Hepatocyte (in vitro differentiated cells): ENCODE results near the gene LRRK2. TPM values are rescaled to one million over a fixed set of nuclear protein-coding genes. Genes with fewer than 3 reads are reported as not detected.

Experiments used
- DNase-seq: peaks from one replicate; pipeline ENCODE4 v3.0.0-alpha.2; 2016; ENCODE audit warnings: low spot score
- H2AFZ ChIP-seq: fragments of 200-600 bp; sonication (generic); 2 replicates; pipeline ENCODE4 v1.6.0; 2016; ENCODE audit warnings: antibody characterized with exemption, mild to moderate bottlenecking
- H3K27ac ChIP-seq: fragments of 200-600 bp; sonication (generic); 2 replicates; pipeline ENCODE4 v1.5.1; 2016; ENCODE audit warnings: mild to moderate bottlenecking
- H3K27me3 ChIP-seq: fragments of 200-600 bp; sonication (generic); 2 replicates; pipeline ENCODE4 v1.6.1; 2016
- H3K36me3 ChIP-seq: fragments of 200-600 bp; sonication (generic); replicated peaks from 2 replicates; pipeline ENCODE4 v1.5.1; 2016; ENCODE audit warnings: low read depth; ENCODE audit not compliant: insufficient read depth
- H3K4me1 ChIP-seq: fragments of 200-600 bp; sonication (generic); 2 replicates; pipeline ENCODE4 v1.5.1; 2016; ENCODE audit warnings: mild to moderate bottlenecking, moderate library complexity; ENCODE audit not compliant: insufficient read depth
- H3K4me2 ChIP-seq: fragments of 200-600 bp; sonication (generic); 2 replicates; pipeline ENCODE4 v1.6.0; 2016
- H3K4me3 ChIP-seq: fragments of 200-600 bp; sonication (generic); 2 replicates; pipeline ENCODE4 v1.5.1; 2016; ENCODE audit warnings: mild to moderate bottlenecking
- H3K79me2 ChIP-seq: fragments of 200-600 bp; sonication (generic); 2 replicates; pipeline ENCODE4 v1.6.0; 2017; ENCODE audit warnings: mild to moderate bottlenecking
- H3K9me2 ChIP-seq: fragments of 200-600 bp; sonication (generic); replicated peaks from 2 replicates; pipeline ENCODE4 v1.6.0; 2017; ENCODE audit warnings: mild to moderate bottlenecking; ENCODE audit not compliant: insufficient read depth
- H3K9me3 ChIP-seq: fragments of 200-600 bp; sonication (generic); 2 replicates; pipeline ENCODE4 v1.5.1; 2016; ENCODE audit warnings: low read depth, mild to moderate bottlenecking
- H4K20me1 ChIP-seq: fragments of 200-600 bp; sonication (generic); 2 replicates; pipeline ENCODE4 v1.6.0; 2016; ENCODE audit warnings: mild to moderate bottlenecking; ENCODE audit not compliant: insufficient read depth, poor library complexity, severe bottlenecking
- EZH2 ChIP-seq: fragments of 200-600 bp; sonication (generic); IDR thresholded peaks from 2 replicates; pipeline ENCODE4 v1.6.1; 2016; ENCODE audit warnings: antibody characterized with exemption, mild to moderate bottlenecking, borderline replicate concordance
- EZH2phosphoT487 ChIP-seq: fragments of 200-600 bp; sonication (generic); IDR thresholded peaks from one replicate; pipeline ENCODE4 v1.6.1; 2018; ENCODE audit warnings: antibody characterized with exemption, mild to moderate bottlenecking, low read depth, moderate library complexity; ENCODE audit not compliant: unreplicated experiment, severe bottlenecking
- WGBS: methylation state at CpG from one replicate; pipeline ENCODE4 v1.1.6; 2016; ENCODE audit warnings: low lambda C conversion rate; ENCODE audit errors: missing lambda C conversion rate; 5-methylcytosine and 5-hydroxymethylcytosine counted together
- polyA plus RNA-seq: library from polyadenylated mRNA; unstranded; fragments of >200 nt; fragmentation: Nextera tagmentation; extraction: Ambion mirVana; gene quantifications from 2 replicates; pipeline ENCODE4 v1.2.1, GENCODE V29; 2016
- total RNA-seq: library from RNA; depleted of rRNA; stranded (reverse); fragments of >200 nt; gene quantifications from 2 replicates; pipeline ENCODE4 v1.2.3, GENCODE V29; 2014
- TF ChIP-seq, protein P1 (sequence below): fragments of 200-600 bp; sonication (generic); IDR thresholded peaks from 2 replicates; pipeline ENCODE4 v1.5.1; 2016; ENCODE audit warnings: antibody characterized with exemption, mild to moderate bottlenecking; ENCODE audit not compliant: poor library complexity

The LRRK2 gene
- total and polyA plus RNA-seq, 2 experiments from 2014 or later: 0.76 to 4.9 TPM

DNA sequence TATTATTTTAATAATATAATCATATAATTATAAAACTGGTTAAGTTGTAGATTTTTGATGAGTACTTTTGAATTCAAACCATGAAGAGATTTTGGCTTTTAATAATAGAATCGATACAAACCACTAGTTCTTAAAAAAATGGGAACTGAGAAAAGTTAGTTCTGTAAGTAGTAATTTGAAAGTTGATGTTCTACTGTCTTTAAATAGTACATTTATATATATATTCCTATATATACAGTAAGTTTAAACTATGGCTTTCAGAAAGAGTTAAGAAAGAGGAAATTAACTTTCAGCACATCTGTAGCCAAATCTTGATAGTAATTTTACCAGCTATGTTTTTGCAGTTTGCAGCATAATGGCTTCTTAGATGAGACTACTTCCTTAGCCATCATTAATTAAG lies 7.8 kb downstream of the LRRK2 start:
- H3K9me2 ChIP-seq: no peaks in the 10 kb centered on the region

DNA sequence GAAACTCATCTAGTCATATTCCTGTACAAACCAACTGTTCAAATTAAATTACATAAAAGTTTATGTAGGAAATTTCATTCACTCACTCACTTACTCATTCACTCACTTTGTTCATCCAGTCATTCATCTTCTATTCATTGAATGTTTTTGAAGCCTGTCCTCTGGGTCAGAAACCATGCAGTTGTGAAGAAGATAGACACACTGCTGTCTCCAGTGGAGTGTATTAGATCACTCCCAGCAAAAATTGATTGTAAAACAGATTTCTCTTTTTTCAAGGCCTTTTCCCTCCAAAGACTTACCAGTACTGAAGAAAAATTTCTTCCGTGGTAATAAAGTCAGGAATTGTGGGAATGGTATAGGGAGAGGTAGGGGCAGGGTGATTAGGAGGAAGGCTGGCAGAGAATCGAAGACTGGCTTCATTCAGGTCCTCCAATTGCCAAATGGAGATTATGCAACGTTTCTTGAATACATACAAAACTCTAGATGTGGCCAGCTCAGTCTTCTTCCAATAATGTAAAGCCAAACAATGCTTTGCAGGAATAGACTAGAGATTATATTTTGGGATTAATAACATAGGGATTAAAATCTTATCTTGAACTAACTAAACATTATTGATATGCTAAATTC lies 9.1 kb downstream of the LRRK2 start:
- H4K20me1 ChIP-seq: no peaks in the 10 kb centered on the region
- H3K9me2 ChIP-seq: no peaks in the 10 kb centered on the region
- H3K36me3 ChIP-seq: no peaks in the 10 kb centered on the region
- no peaks in the 10 kb centered on the region for H3K4me1 ChIP-seq
- H2AFZ ChIP-seq: no peak overlapping the region
- no peak overlapping the region for H3K4me2 ChIP-seq
- 96% methylated on average over 3 of the region's 3 CpGs for WGBS
- H3K4me3 ChIP-seq: no peak overlapping the region
- H3K27ac ChIP-seq: no peak overlapping the region
- H3K79me2 ChIP-seq: no peaks in the 10 kb centered on the region
- no peaks in the 10 kb centered on the region for H3K9me3 ChIP-seq
- no peak for TF ChIP-seq EZH2phosphoT487
- TF ChIP-seq EZH2: no peak
- TF ChIP-seq, protein P1, sequence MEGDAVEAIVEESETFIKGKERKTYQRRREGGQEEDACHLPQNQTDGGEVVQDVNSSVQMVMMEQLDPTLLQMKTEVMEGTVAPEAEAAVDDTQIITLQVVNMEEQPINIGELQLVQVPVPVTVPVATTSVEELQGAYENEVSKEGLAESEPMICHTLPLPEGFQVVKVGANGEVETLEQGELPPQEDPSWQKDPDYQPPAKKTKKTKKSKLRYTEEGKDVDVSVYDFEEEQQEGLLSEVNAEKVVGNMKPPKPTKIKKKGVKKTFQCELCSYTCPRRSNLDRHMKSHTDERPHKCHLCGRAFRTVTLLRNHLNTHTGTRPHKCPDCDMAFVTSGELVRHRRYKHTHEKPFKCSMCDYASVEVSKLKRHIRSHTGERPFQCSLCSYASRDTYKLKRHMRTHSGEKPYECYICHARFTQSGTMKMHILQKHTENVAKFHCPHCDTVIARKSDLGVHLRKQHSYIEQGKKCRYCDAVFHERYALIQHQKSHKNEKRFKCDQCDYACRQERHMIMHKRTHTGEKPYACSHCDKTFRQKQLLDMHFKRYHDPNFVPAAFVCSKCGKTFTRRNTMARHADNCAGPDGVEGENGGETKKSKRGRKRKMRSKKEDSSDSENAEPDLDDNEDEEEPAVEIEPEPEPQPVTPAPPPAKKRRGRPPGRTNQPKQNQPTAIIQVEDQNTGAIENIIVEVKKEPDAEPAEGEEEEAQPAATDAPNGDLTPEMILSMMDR: no peak
- H3K27me3 ChIP-seq: no peaks in the 10 kb centered on the region
- DNase-seq: no peak

More for the DNA sequence above, 7.8 kb downstream of the LRRK2 start:
- TF ChIP-seq EZH2phosphoT487: no peak
- no peak for TF ChIP-seq EZH2
- TF ChIP-seq, protein P1: no peak
- Histone ChIP-seq H3K27ac (no peak overlapping the region), H3K4me1 (no peaks in the 10 kb centered on the region), H2AFZ (no peak overlapping the region), H3K36me3 (no peaks in the 10 kb centered on the region), H3K9me3 (no peaks in the 10 kb centered on the region), H3K4me3 (no peak overlapping the region), H3K27me3 (no peaks in the 10 kb centered on the region), H3K4me2 (no peak overlapping the region), H4K20me1 (no peaks in the 10 kb centered on the region), H3K79me2 (no peaks in the 10 kb centered on the region)
- 91% methylated on average over 1 of the region's 1 CpG for WGBS
- no peak for DNase-seq

DNA sequence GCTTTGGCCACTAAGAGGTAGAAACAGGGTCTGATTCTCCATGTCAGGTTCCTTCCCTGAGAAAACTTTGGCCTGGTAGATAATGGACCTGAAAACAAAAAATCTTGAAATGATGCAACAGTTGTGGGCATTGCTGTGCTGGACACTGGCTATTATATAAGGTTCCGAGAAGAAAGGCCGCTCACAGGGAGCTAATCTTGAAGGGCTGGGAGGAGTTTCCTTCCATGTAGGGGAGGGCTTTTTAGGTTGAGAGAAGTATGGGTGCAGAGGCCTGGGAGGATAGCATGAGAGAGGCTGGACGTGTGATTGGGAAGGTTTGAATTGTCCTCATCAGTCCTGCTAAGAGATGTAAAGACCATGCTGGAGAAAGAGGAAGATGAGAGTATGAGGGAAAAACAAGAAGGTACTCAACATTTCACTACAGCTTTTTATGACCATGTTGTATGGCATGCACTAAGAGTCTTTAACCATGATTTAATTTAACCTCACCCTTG lies 11.6 kb downstream of the LRRK2 start:
- Histone ChIP-seq H3K4me3 (no peak overlapping the region), H3K36me3 (no peaks in the 10 kb centered on the region), H4K20me1 (no peaks in the 10 kb centered on the region), H3K79me2 (no peaks in the 10 kb centered on the region), H3K27me3 (no peaks in the 10 kb centered on the region), H3K4me1 (no peaks in the 10 kb centered on the region), H3K27ac (no peak overlapping the region), H3K4me2 (no peak overlapping the region), H3K9me3 (no peaks in the 10 kb centered on the region), H3K9me2 (no peaks in the 10 kb centered on the region), H2AFZ (no peak overlapping the region)
- no peak for DNase-seq
- no peak for TF ChIP-seq EZH2phosphoT487
- no peak for TF ChIP-seq EZH2
- TF ChIP-seq, protein P1: no peak
- WGBS: 90% methylated on average over 3 of the region's 3 CpGs
